GM12874 (cell line): ENCODE results near the gene ZFAND2A.

Source experiments
- TF ChIP-seq, protein P1 (sequence below): IDR thresholded peaks from 2 replicates; pipeline ENCODE4 v1.5.1; 2011; ENCODE audit warnings: low read depth, mild to moderate bottlenecking, control low read depth, low read length, moderate library complexity; ENCODE audit not compliant: insufficient read depth

Gene ZFAND2A

GRCh38 chr7:1193593-1194424 lies 33.8 kb upstream of the ZFAND2A start:
- TF ChIP-seq, protein P1, sequence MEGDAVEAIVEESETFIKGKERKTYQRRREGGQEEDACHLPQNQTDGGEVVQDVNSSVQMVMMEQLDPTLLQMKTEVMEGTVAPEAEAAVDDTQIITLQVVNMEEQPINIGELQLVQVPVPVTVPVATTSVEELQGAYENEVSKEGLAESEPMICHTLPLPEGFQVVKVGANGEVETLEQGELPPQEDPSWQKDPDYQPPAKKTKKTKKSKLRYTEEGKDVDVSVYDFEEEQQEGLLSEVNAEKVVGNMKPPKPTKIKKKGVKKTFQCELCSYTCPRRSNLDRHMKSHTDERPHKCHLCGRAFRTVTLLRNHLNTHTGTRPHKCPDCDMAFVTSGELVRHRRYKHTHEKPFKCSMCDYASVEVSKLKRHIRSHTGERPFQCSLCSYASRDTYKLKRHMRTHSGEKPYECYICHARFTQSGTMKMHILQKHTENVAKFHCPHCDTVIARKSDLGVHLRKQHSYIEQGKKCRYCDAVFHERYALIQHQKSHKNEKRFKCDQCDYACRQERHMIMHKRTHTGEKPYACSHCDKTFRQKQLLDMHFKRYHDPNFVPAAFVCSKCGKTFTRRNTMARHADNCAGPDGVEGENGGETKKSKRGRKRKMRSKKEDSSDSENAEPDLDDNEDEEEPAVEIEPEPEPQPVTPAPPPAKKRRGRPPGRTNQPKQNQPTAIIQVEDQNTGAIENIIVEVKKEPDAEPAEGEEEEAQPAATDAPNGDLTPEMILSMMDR: no peak

- TF ChIP-seq, protein P1: no peak
These were observed 32.2 kb upstream of the ZFAND2A start for GRCh38 chr7:1192171-1192676.

DNA sequence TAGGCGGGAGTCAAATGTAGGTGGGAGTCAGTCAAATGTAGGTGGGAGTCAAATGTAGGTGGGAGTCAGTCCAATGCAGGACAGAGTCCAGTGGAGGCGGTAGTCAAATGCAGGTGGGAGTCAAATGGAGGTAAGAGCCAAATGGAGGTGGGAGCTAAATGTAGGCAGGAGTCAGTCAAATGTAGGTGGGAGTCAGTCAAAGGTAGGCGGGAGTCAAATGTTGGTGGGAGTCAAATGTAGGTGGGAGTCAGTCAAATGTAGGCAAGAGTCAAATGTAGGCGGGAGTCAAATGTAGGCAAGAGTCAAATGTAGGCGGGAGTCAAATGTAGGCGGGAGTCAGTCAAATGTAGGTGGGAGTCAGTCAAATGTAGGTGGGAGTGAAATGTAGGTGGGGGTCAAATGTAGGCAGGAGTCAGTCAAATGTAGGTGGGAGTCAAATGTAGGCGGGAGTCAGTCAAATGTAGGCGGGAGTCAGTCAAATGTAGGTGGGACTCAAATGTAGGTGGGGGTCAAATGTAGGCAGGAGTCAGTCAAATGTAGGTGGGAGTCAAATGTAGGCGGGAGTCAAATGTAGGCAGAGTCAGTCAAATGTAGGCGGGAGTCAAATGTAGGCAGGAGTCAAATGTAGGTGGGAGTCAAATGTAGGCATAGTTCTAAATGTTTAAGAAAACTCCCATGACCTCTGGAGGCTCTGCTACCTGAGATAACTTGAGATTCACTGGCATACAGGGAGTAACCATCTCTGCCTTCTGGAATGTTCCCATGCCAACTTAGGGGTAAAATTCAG lies 30.2 kb upstream of the ZFAND2A start:
- TF ChIP-seq, protein P1: no peak

GRCh38 chr7:1188720-1189294 lies 28.8 kb upstream of the ZFAND2A start:
- TF ChIP-seq, protein P1: no peak

DNA sequence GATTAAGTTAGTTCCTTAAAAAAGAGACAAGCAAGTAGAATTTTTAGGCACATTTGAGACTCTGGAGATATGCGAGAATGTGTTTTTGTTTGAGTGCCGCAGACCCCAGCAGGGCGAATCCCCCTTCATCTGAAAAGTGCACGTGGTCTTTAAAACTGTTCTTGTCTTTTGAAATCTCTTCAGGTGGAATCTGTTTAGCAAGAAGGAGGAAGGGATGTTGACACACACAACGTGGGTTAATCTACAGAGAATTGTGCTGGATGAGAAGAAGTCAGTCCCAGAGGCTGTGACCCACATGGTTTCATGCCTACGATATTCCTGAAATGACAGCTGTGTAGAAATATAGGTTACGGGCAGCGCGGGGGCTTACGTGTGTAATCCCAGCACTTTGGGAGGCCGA lies 27.1 kb upstream of the ZFAND2A start:
- TF ChIP-seq, protein P1: no peak

- TF ChIP-seq, protein P1: no peak
These were observed 21.6 kb upstream of the ZFAND2A start for GRCh38 chr7:1181640-1182039.

GRCh38 chr7:1181031-1181430 lies 21.0 kb upstream of the ZFAND2A start:
- TF ChIP-seq, protein P1: no peak
